Activated B cell treated with CpG ODN at 0.5 μM for 24 hours (primary cell): ENCODE data around the gene ZNF562. TPM values are rescaled to one million over a fixed set of nuclear protein-coding genes. Genes with fewer than 3 reads are reported as not detected.
A peak's percentile ranks its signal among the peaks of the same experiment; 100 is the strongest.
"Not testable (repeated sequence)": the region's sequence is repeated elsewhere in the genome, so short reads cannot be mapped to it uniquely, and the experiment has no call there.

ENCODE experiments used
- ATAC-seq: fragments of 200-7000 bp; cut with Tn5 transposase; one replicate; pipeline ENCODE4 v1.10.0; 2021; ENCODE audit warnings: low read depth, mild to moderate bottlenecking, moderate library complexity
- CTCF ChIA-PET: fragments of 350-600 bp; sonication (Branson Sonifier 250); formaldehyde crosslinking; loops from one replicate; lab custom pipeline; 2021; ENCODE audit warnings: antibody characterized with exemption; lab: Charles Lee
- POLR2A ChIA-PET: fragments of 350-600 bp; sonication (Branson Sonifier 250); formaldehyde crosslinking; loops from one replicate; lab custom pipeline; 2021; ENCODE audit warnings: antibody characterized with exemption; lab: Charles Lee
- DNase-seq: peaks from one replicate; pipeline ENCODE4 v3.0.0; 2022
- H3K27ac Mint-ChIP-seq: one replicate; pipeline ENCODE4 v1.8.0; 2020; ENCODE audit warnings: mixed read lengths
- H3K27me3 Mint-ChIP-seq: one replicate; pipeline ENCODE4 v1.8.0; 2021; ENCODE audit warnings: mixed read lengths
- H3K36me3 Mint-ChIP-seq: one replicate; pipeline ENCODE4 v1.8.0; 2021; ENCODE audit warnings: low read depth, mixed read lengths
- H3K4me1 Mint-ChIP-seq: one replicate; pipeline ENCODE4 v1.8.0; 2021; ENCODE audit warnings: mixed read lengths
- H3K4me3 Mint-ChIP-seq: one replicate; pipeline ENCODE4 v1.8.0; 2020; ENCODE audit warnings: mild to moderate bottlenecking, mixed read lengths
- H3K9me3 Mint-ChIP-seq: one replicate; pipeline ENCODE4 v1.8.0; 2020; ENCODE audit warnings: mixed read lengths
- CTCF ChIP-seq: fragments of 200-600 bp; IDR thresholded peaks from one replicate; pipeline ENCODE4 v1.8.0; 2022; ENCODE audit warnings: antibody characterized with exemption, mild to moderate bottlenecking
- intact Hi-C: fragments of 100-400 bp; cut with micrococcal nuclease; formaldehyde crosslinking; loops from one replicate; pipeline ENCODE4 v1.15.1; 2024
- total RNA-seq: library from RNA; stranded (reverse); gene quantifications from 2 replicates; pipeline ENCODE4 v1.2.3, GENCODE V29; 2022

Gene ZNF562
- total RNA-seq, 1 donor from 2014 or later: 31.6 TPM

GRCh38 chr19:9709305-9709704 is 34.4 kb upstream of the ZNF562 start:
- Mint-ChIP-seq H3K4me3 (no peak overlapping the region), H3K27me3 (peaks cover 7% of the 10 kb centered on the region), H3K27ac (peak overlapping the region; percentile 65), H3K36me3 (peaks cover 3% of the 10 kb centered on the region), H3K9me3 (peaks cover 22% of the 10 kb centered on the region), H3K4me1 (peaks cover 15% of the 10 kb centered on the region)
- ChIA-PET POLR2A (no interaction called here), CTCF (no interaction called here)
- no peak for DNase-seq
- no peak for ATAC-seq
- TF ChIP-seq CTCF: no peak
- intact Hi-C loops: no loop called here

- no peak for ATAC-seq
- CTCF ChIA-PET: no interaction called here
- no peak overlapping the region for H3K4me3 Mint-ChIP-seq
Measured at GRCh38 chr19:9705836-9706235, 30.9 kb upstream of the ZNF562 start.

GRCh38 chr19:9702186-9702585 is 27.3 kb upstream of the ZNF562 start:
- TF ChIP-seq CTCF: no peak
- ChIA-PET POLR2A (no interaction called here), CTCF (no interaction called here)
- Mint-ChIP-seq H3K27me3 (peaks cover 4% of the 10 kb centered on the region), H3K27ac (no peak overlapping the region), H3K4me1 (no peaks in the 10 kb centered on the region), H3K9me3 (peaks cover 8% of the 10 kb centered on the region), H3K36me3 (no peaks in the 10 kb centered on the region), H3K4me3 (no peak overlapping the region)
- DNase-seq (no peak), ATAC-seq (no peak)
- intact Hi-C loops: no loop called here

More at GRCh38 chr19:9705836-9706235, 30.9 kb upstream of the ZNF562 start:
- POLR2A ChIA-PET: no interaction called here
- DNase-seq: no peak
- Mint-ChIP-seq H3K36me3 (peaks cover 2% of the 10 kb centered on the region), H3K27ac (no peak overlapping the region), H3K9me3 (peaks cover 6% of the 10 kb centered on the region), H3K27me3 (peaks cover 2% of the 10 kb centered on the region), H3K4me1 (peaks cover 15% of the 10 kb centered on the region)
- TF ChIP-seq CTCF: no peak
- intact Hi-C loops: no loop called here

GRCh38 chr19:9700229-9700981 is 25.5 kb upstream of the ZNF562 start:
- Mint-ChIP-seq H3K9me3 (peaks cover 10% of the 10 kb centered on the region), H3K4me1 (no peaks in the 10 kb centered on the region), H3K27ac (no peak overlapping the region), H3K27me3 (peaks cover 4% of the 10 kb centered on the region), H3K4me3 (no peak overlapping the region), H3K36me3 (no peaks in the 10 kb centered on the region)
- TF ChIP-seq CTCF: no peak
- ChIA-PET POLR2A (no interaction called here), CTCF (no interaction called here)
- ATAC-seq (no peak), DNase-seq (no peak)
- intact Hi-C loops: no loop called here

GRCh38 chr19:9690301-9690700 is 15.4 kb upstream of the ZNF562 start:
- POLR2A ChIA-PET, H3K4me3 Mint-ChIP-seq, H3K36me3 Mint-ChIP-seq, H3K27ac Mint-ChIP-seq, ATAC-seq, DNase-seq, intact Hi-C loops, H3K4me1 Mint-ChIP-seq, CTCF ChIA-PET, H3K27me3 Mint-ChIP-seq: not testable (repeated sequence)
- H3K9me3 Mint-ChIP-seq: peaks cover 14% of the 10 kb centered on the region

- DNase-seq, H3K4me1 Mint-ChIP-seq, H3K36me3 Mint-ChIP-seq, H3K27me3 Mint-ChIP-seq, POLR2A ChIA-PET, H3K4me3 Mint-ChIP-seq, CTCF ChIA-PET, H3K9me3 Mint-ChIP-seq, H3K27ac Mint-ChIP-seq, ATAC-seq, intact Hi-C loops: not testable (repeated sequence)
Measured at GRCh38 chr19:9679996-9680395, 5.1 kb upstream of the ZNF562 start.

- intact Hi-C loops: loop anchor here (1.0 to 2.0 kb wide), 4 partner anchors 54 to 117 kb away; partner anchors contain the start of genes ZNF561 and ZNF846
- peak overlapping the region; percentile 98 for H3K27ac Mint-ChIP-seq
Measured at GRCh38 chr19:9675358-9675901, 530 bp upstream of the ZNF562 start.

More at GRCh38 chr19:9675358-9675901, 530 bp upstream of the ZNF562 start:
- POLR2A ChIA-PET: interaction anchor here (0.7 to 2.0 kb wide), 3 partner anchors 56 to 151 kb away, joined by 5 to 12 read pairs (median 11); partner anchors contain the start of gene ZNF846
- CTCF ChIA-PET, H3K27me3 Mint-ChIP-seq, ATAC-seq, DNase-seq: not testable (repeated sequence)
- H3K4me1 Mint-ChIP-seq: peaks cover 26% of the 10 kb centered on the region
- H3K36me3 Mint-ChIP-seq: peaks cover 40% of the 10 kb centered on the region
- peak overlapping the region; percentile 99 for H3K4me3 Mint-ChIP-seq
- peaks cover 14% of the 10 kb centered on the region for H3K9me3 Mint-ChIP-seq
